Endodermal cell (in vitro differentiated cells): ENCODE measurements around the gene CYP26B1. TPM values are rescaled to one million over a fixed set of nuclear protein-coding genes. Genes with fewer than 3 reads are reported as not detected.
A peak's percentile ranks its signal among the peaks of the same experiment; 100 is the strongest.

ENCODE experiments used
- DNase-seq: peaks from one replicate; pipeline ENCODE4 v3.0.0-alpha.2; 2017
- H3K27ac ChIP-seq: 2 replicates; pipeline ENCODE4 v1.5.1; 2013; ENCODE audit warnings: mild to moderate bottlenecking, low read depth, low read length, moderate library complexity
- H3K27me3 ChIP-seq: 2 replicates; pipeline ENCODE4 v1.6.1; 2013; ENCODE audit warnings: mild to moderate bottlenecking, low read length, moderate library complexity; ENCODE audit not compliant: insufficient read depth, control insufficient read depth, poor library complexity, severe bottlenecking
- H3K36me3 ChIP-seq: 2 replicates; pipeline ENCODE4 v1.7.0; 2013; ENCODE audit warnings: mild to moderate bottlenecking, low read length, moderate library complexity; ENCODE audit not compliant: control insufficient read depth, insufficient read depth
- H3K4me1 ChIP-seq: one replicate; pipeline ENCODE4 v1.7.0; 2013; ENCODE audit warnings: low read length; ENCODE audit not compliant: control insufficient read depth, insufficient read depth
- H3K4me3 ChIP-seq: 2 replicates; pipeline ENCODE4 v1.5.1; 2013; ENCODE audit warnings: mild to moderate bottlenecking, low read length, moderate library complexity
- H3K9ac ChIP-seq: 2 replicates; pipeline ENCODE4 v1.6.1; 2013; ENCODE audit warnings: mild to moderate bottlenecking, low read length, moderate library complexity; ENCODE audit not compliant: poor library complexity, severe bottlenecking; ENCODE audit errors: extremely low read depth
- H3K9me3 ChIP-seq: 2 replicates; pipeline ENCODE4 v1.6.1; 2013; ENCODE audit warnings: mild to moderate bottlenecking, low read length, moderate library complexity; ENCODE audit not compliant: control insufficient read depth
- H3K27ac Mint-ChIP-seq: 2 replicates; pipeline ENCODE4 v1.8.0; 2020; ENCODE audit warnings: mixed read lengths
- H3K27me3 Mint-ChIP-seq: 2 replicates; pipeline ENCODE4 v1.8.0; 2021; ENCODE audit warnings: mild to moderate bottlenecking, mixed read lengths; ENCODE audit not compliant: insufficient read depth
- H3K36me3 Mint-ChIP-seq: 2 replicates; pipeline ENCODE4 v1.8.0; 2020; ENCODE audit warnings: low read depth, mixed read lengths
- H3K4me1 Mint-ChIP-seq: 2 replicates; pipeline ENCODE4 v1.8.0; 2020; ENCODE audit warnings: mixed read lengths
- H3K4me3 Mint-ChIP-seq: 2 replicates; pipeline ENCODE4 v1.8.0; 2020; ENCODE audit warnings: mild to moderate bottlenecking, moderate library complexity, mixed read lengths
- H3K9me3 Mint-ChIP-seq: 2 replicates; pipeline ENCODE4 v1.8.0; 2020; ENCODE audit warnings: mild to moderate bottlenecking, mixed read lengths
- CTCF ChIP-seq: fragments of 200-600 bp; sonication (generic); conservative IDR thresholded peaks from 2 replicates; pipeline ENCODE4 v1.5.0; 2021; ENCODE audit warnings: antibody characterized with exemption, mild to moderate bottlenecking
- WGBS, 2 experiments: methylation state at CpG; one replicate each; pipeline versions ENCODE4 v1.1.5 to v1.1.7; 2013; ENCODE audit warnings: missing lambda C conversion rate in 2 of 2, mixed read lengths in 1 of 2; ENCODE audit not compliant: insufficient coverage in 1 of 2, insufficient read length in 1 of 2; 5-methylcytosine and 5-hydroxymethylcytosine counted together
- total RNA-seq, 2 donors: library from RNA; stranded (reverse); fragmentation: NEBNext Ultra II Directional in 1 of 2; extraction: Animal tissue kit (Norgen Biotek cat#: 25700) in 1 of 2; gene quantifications; 2 replicates in 1 of 2; 3 replicates in 1 of 2; pipeline ENCODE4 v1.2.1, GENCODE V29; 2021

The CYP26B1 gene
- total RNA-seq, 2 donors from 2014 or later: 0.09 to 0.91 TPM

DNA sequence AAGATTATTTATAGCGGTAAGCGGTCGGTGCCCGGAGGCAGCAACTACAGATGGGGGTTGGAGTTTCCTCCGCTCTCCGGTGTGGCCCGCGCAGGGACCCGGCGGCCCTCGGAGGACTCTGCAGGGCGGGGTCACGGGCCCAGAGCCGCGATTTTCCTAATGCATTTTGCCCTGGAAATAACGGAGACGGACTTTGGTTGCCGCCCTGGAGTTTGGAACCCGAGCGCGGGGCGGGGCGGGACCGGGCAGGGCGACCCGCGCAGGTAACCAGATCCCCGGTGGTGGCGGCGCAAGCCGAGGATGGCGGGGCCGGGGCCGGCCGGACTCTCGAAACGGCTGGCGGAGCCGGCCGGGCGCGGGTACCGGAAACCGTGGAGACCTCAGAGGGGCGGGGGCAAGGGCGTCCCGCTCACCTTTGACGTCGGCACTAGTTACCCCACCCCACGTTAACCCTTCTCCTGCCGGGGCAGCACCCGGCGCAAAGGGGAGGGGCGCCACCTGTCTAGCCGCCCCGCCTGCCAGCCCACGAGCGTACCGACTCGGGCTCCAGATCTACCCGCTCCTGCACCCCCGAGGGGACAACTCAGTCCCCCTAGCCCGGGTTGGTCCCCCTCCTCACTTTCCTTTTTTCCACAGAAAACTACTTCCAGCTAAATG is 2.9 kb downstream of the CYP26B1 start:
- no peak overlapping the region for H3K27ac Mint-ChIP-seq
- peak; percentile 92 for DNase-seq
- peaks cover 4% of the 10 kb centered on the region for H3K36me3 Mint-ChIP-seq
- H3K27ac ChIP-seq: no peak overlapping the region
- no peaks in the 10 kb centered on the region for H3K4me1 ChIP-seq
- peak overlapping the region; percentile 65 for H3K4me3 ChIP-seq
- peak overlapping the region; percentile 54 for H3K4me3 Mint-ChIP-seq
- WGBS, 2 experiments: 0% methylated on average over 7 to 63 of the region's 63 CpGs
- no peak for TF ChIP-seq CTCF
- peaks cover 14% of the 10 kb centered on the region for H3K9me3 ChIP-seq
- no peaks in the 10 kb centered on the region for H3K36me3 ChIP-seq
- peaks cover 95% of the 10 kb centered on the region for H3K27me3 Mint-ChIP-seq
- peaks cover 14% of the 10 kb centered on the region for H3K9me3 Mint-ChIP-seq
- no peak overlapping the region for H3K9ac ChIP-seq
- H3K27me3 ChIP-seq: peaks cover 99% of the 10 kb centered on the region
- H3K4me1 Mint-ChIP-seq: peaks cover 20% of the 10 kb centered on the region

DNA sequence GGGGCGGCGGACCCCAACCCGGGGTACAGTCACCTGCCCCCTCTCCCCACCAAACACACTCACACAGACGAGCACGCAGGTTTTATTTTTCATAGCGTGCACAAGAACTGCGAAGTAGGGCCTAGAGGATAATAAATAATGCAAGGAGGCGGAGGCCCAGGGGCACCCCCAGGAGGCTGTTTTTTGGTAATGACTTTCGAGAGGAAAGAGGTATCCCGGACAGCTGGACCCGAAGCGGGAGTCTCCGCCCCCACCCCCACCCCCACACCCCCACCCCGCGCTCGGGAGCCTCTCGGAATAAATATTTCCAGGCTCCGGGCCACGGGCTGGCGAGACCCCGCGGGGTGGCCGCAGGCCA is 3.4 kb downstream of the CYP26B1 start:
- Mint-ChIP-seq H3K27ac (no peak overlapping the region), H3K36me3 (peaks cover 4% of the 10 kb centered on the region), H3K4me1 (peaks cover 16% of the 10 kb centered on the region), H3K9me3 (peaks cover 14% of the 10 kb centered on the region), H3K4me3 (peak overlapping the region; percentile 54), H3K27me3 (peaks cover 95% of the 10 kb centered on the region)
- no peak overlapping the region for H3K27ac ChIP-seq
- no peak overlapping the region for H3K9ac ChIP-seq
- 3% methylated on average over 16 of the region's 23 CpGs; no CpG with 5 or more reads in 1 of the 2 experiments for WGBS, 2 experiments
- no peaks in the 10 kb centered on the region for H3K4me1 ChIP-seq
- H3K9me3 ChIP-seq: peaks cover 14% of the 10 kb centered on the region
- no peaks in the 10 kb centered on the region for H3K36me3 ChIP-seq
- no peak for DNase-seq
- TF ChIP-seq CTCF: no peak
- no peak overlapping the region for H3K4me3 ChIP-seq
- H3K27me3 ChIP-seq: peaks cover 99% of the 10 kb centered on the region

DNA sequence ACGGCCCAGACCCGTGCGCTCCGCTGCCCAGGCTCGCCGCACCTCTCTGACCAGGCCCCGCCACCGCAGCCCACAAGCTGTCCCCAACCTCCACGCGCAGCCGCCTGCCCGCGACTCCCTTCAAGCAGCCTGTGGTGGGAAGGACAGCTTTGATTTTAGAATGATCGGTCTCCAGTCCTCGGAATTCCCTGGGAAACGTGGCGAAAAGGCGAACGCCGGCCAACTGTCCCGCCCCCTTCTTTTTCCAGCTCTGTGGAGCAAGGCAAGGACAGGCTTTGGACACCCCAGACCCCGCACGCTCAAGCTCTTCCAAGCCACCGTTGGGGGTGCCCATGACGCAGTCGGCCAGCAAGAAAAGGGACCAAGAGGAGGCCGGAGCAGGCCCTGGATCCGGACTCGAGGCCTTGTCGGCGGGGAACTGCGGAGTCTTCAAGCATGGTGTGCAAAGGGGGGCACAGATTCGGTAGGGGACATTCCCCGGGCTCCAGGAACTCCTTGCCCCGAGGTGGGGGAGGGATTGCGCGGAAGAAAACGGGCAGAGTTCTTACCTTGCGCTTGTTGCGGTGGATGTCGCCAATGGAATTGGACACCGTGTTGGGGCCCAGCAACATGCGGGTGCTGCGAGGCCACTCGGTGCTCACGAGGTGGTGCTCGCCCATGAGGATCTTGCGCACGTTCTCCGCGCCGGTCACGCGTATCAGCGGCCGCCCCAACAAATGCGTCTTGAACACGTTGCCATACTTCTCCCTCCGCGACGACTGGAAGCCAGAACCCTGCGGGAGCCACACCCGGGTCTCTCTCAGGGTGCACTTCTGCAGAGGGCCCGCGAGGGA is 4.0 kb downstream of the CYP26B1 start:
- peaks cover 96% of the 10 kb centered on the region for H3K27me3 Mint-ChIP-seq
- 3 to 5% methylated on average over 13 to 65 of the region's 65 CpGs for WGBS, 2 experiments
- Histone ChIP-seq H3K9me3 (peaks cover 14% of the 10 kb centered on the region), H3K27ac (no peak overlapping the region), H3K9ac (no peak overlapping the region), H3K4me1 (no peaks in the 10 kb centered on the region), H3K36me3 (no peaks in the 10 kb centered on the region), H3K4me3 (peak overlapping the region; percentile 56), H3K27me3 (peaks cover 99% of the 10 kb centered on the region)
- peaks cover 4% of the 10 kb centered on the region for H3K36me3 Mint-ChIP-seq
- TF ChIP-seq CTCF: no peak
- DNase-seq: peak; percentile 72
- H3K4me3 Mint-ChIP-seq: peak overlapping the region; percentile 54
- H3K27ac Mint-ChIP-seq: no peak overlapping the region
- H3K4me1 Mint-ChIP-seq: peaks cover 12% of the 10 kb centered on the region
- peaks cover 14% of the 10 kb centered on the region for H3K9me3 Mint-ChIP-seq
